Type B pancreatic cell (in vitro differentiated cells): ENCODE measurements around the gene GRIK5. TPM values are rescaled to one million over a fixed set of nuclear protein-coding genes. Genes with fewer than 3 reads are reported as not detected.

Experiments
- DNase-seq: peaks from one replicate; pipeline ENCODE4 v3.0.0; 2021; ENCODE audit warnings: mixed read lengths; ENCODE audit not compliant: unreplicated experiment; ENCODE audit errors: extremely low spot score
- H3K27ac Mint-ChIP-seq: 2 replicates; pipeline ENCODE4 v1.8.0; 2021; ENCODE audit warnings: mild to moderate bottlenecking, mixed read lengths
- H3K27me3 Mint-ChIP-seq: 2 replicates; pipeline ENCODE4 v1.8.0; 2021; ENCODE audit warnings: mixed read lengths
- H3K36me3 Mint-ChIP-seq: 2 replicates; pipeline ENCODE4 v1.8.0; 2021; ENCODE audit warnings: mixed read lengths
- H3K4me1 Mint-ChIP-seq: one replicate; pipeline ENCODE4 v1.8.0; 2021; ENCODE audit warnings: mixed read lengths; ENCODE audit not compliant: unreplicated experiment
- H3K4me3 Mint-ChIP-seq: 2 replicates; pipeline ENCODE4 v1.8.0; 2021; ENCODE audit warnings: mild to moderate bottlenecking, mixed read lengths
- H3K9me3 Mint-ChIP-seq: 2 replicates; pipeline ENCODE4 v1.8.0; 2021; ENCODE audit warnings: mixed read lengths
- CTCF ChIP-seq: fragments of 200-600 bp; sonication (generic); conservative IDR thresholded peaks from 2 replicates; pipeline ENCODE4 v1.5.0; 2021; ENCODE audit warnings: antibody characterized with exemption, mild to moderate bottlenecking
- total RNA-seq: library from RNA; stranded (reverse); gene quantifications from 2 replicates; pipeline ENCODE4 v1.2.1, GENCODE V29; 2021; ENCODE audit warnings: low replicate concordance

GRIK5 gene
- total RNA-seq, 1 donor from 2014 or later = 5.8 TPM

- H3K9me3 Mint-ChIP-seq = no peaks in the 10 kb centered on the region
These were observed 20.7 kb upstream of the GRIK5 start for GRCh38 chr19:42090672-42091071.

GRCh38 chr19:42089772-42090171, 19.8 kb upstream of the GRIK5 start:
- H3K4me1 Mint-ChIP-seq = peaks cover 3% of the 10 kb centered on the region
- H3K4me3 Mint-ChIP-seq = no peak overlapping the region
- DNase-seq = no peak
- H3K27me3 Mint-ChIP-seq = peaks cover 11% of the 10 kb centered on the region
- peaks cover 4% of the 10 kb centered on the region for H3K36me3 Mint-ChIP-seq
- no peak for TF ChIP-seq CTCF
- H3K27ac Mint-ChIP-seq = no peak overlapping the region
- no peaks in the 10 kb centered on the region for H3K9me3 Mint-ChIP-seq

More at GRCh38 chr19:42090672-42091071, 20.7 kb upstream of the GRIK5 start:
- TF ChIP-seq CTCF = no peak
- no peak overlapping the region for H3K4me3 Mint-ChIP-seq
- no peak for DNase-seq
- H3K27ac Mint-ChIP-seq = no peak overlapping the region
- peaks cover 17% of the 10 kb centered on the region for H3K27me3 Mint-ChIP-seq
- H3K36me3 Mint-ChIP-seq = no peaks in the 10 kb centered on the region
- peaks cover 3% of the 10 kb centered on the region for H3K4me1 Mint-ChIP-seq

- TF ChIP-seq CTCF = no peak
- Mint-ChIP-seq H3K9me3 (no peaks in the 10 kb centered on the region), H3K27me3 (peaks cover 6% of the 10 kb centered on the region), H3K36me3 (peaks cover 4% of the 10 kb centered on the region), H3K27ac (no peak overlapping the region), H3K4me1 (peaks cover 3% of the 10 kb centered on the region), H3K4me3 (no peak overlapping the region)
- no peak for DNase-seq
These were observed 19.3 kb upstream of the GRIK5 start for GRCh38 chr19:42089191-42089750.

GRCh38 chr19:42088471-42089190, 18.6 kb upstream of the GRIK5 start:
- no peak for DNase-seq
- no peaks in the 10 kb centered on the region for H3K9me3 Mint-ChIP-seq
- peaks cover 3% of the 10 kb centered on the region for H3K4me1 Mint-ChIP-seq
- H3K27ac Mint-ChIP-seq = no peak overlapping the region
- peaks cover 8% of the 10 kb centered on the region for H3K36me3 Mint-ChIP-seq
- no peak for TF ChIP-seq CTCF
- no peak overlapping the region for H3K4me3 Mint-ChIP-seq
- no peaks in the 10 kb centered on the region for H3K27me3 Mint-ChIP-seq

GRCh38 chr19:42086770-42087550, 17.0 kb upstream of the GRIK5 start:
- Mint-ChIP-seq H3K4me3 (no peak overlapping the region), H3K4me1 (peaks cover 3% of the 10 kb centered on the region), H3K27ac (no peak overlapping the region), H3K9me3 (no peaks in the 10 kb centered on the region), H3K36me3 (peaks cover 9% of the 10 kb centered on the region), H3K27me3 (no peaks in the 10 kb centered on the region)
- DNase-seq = no peak
- no peak for TF ChIP-seq CTCF
